ENCODE results near the gene ANGPTL3.

DNA sequence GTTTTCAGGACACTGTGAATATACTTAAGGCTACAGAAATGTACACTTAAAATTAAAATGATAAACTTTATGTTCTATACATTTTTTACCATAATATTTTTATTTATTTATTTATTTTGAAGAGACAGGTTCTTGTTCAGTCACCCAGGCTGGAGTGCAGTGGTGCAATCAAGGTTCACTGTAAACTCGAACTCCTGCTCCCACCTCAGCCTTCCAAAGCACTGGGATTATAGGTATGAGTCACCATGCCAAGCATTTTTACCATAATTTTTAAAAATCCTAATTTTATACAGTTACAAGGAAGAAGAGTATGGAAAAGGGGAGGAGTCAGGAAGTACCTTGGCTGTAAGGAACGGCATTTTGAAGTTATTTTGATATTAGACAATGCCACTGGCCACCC is 23.6 kb upstream of the ANGPTL3 start:
- TF ChIP-seq, protein P1, sequence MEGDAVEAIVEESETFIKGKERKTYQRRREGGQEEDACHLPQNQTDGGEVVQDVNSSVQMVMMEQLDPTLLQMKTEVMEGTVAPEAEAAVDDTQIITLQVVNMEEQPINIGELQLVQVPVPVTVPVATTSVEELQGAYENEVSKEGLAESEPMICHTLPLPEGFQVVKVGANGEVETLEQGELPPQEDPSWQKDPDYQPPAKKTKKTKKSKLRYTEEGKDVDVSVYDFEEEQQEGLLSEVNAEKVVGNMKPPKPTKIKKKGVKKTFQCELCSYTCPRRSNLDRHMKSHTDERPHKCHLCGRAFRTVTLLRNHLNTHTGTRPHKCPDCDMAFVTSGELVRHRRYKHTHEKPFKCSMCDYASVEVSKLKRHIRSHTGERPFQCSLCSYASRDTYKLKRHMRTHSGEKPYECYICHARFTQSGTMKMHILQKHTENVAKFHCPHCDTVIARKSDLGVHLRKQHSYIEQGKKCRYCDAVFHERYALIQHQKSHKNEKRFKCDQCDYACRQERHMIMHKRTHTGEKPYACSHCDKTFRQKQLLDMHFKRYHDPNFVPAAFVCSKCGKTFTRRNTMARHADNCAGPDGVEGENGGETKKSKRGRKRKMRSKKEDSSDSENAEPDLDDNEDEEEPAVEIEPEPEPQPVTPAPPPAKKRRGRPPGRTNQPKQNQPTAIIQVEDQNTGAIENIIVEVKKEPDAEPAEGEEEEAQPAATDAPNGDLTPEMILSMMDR (IDR thresholded peaks at IDR 0.05): no peak
- TF ChIP-seq POLR2A (IDR thresholded peaks at IDR 0.05): no peak
- no peak for TF ChIP-seq EP300 (IDR thresholded peaks at IDR 0.05; ENCODE audit: low read depth)
